AG04450 (cell line): ENCODE data around the gene FSTL4. TPM values are rescaled to one million over a fixed set of nuclear protein-coding genes. Genes with fewer than 3 reads are reported as not detected.

Experiments
- CTCF ChIA-PET: fragments of 300-600, 350-600 bp; formaldehyde crosslinking; extraction: SDS; loops from one replicate; lab custom pipeline; 2022; ENCODE audit warnings: antibody characterized with exemption, inconsistent platforms; lab: Charles Lee
- POLR2A ChIA-PET: fragments of 350-600 bp; formaldehyde crosslinking; extraction: SDS; loops from one replicate; lab custom pipeline; 2021; ENCODE audit warnings: antibody characterized with exemption, inconsistent platforms; lab: Yijun Ruan, JAX
- DNase-seq: peaks from one replicate; pipeline ENCODE4 v3.0.0-alpha.2; 2011; ENCODE audit warnings: low read depth, low spot score
- H3K27ac ChIP-seq: one replicate; pipeline ENCODE4 v1.5.1; 2012; ENCODE audit warnings: low read depth, low read length, control low read depth
- H3K27me3 ChIP-seq: one replicate; pipeline ENCODE4 v1.6.0; 2012; ENCODE audit warnings: low read length; ENCODE audit not compliant: control insufficient read depth, insufficient read depth
- H3K4me3 ChIP-seq: 2 replicates; pipeline ENCODE4 v1.5.1; 2011; ENCODE audit warnings: mild to moderate bottlenecking, low read depth, low read length, control low read depth
- H3K9me3 ChIP-seq: 2 replicates; pipeline ENCODE4 v1.5.1; 2012; ENCODE audit warnings: low read length; ENCODE audit not compliant: control insufficient read depth, insufficient read depth
- CTCF ChIP-seq: IDR thresholded peaks from 2 replicates; pipeline ENCODE4 v1.5.1; 2011; ENCODE audit warnings: low read depth, low read length, control low read depth, inconsistent platforms
- polyA plus RNA-seq: library from polyadenylated mRNA; depleted of rRNA; stranded (reverse); fragments of >200 nt; gene quantifications from 2 replicates; pipeline ENCODE4 v1.2.3, GENCODE V29; 2011

The FSTL4 gene
- polyA plus RNA-seq, 1 experiment: 0.11 TPM

- ChIA-PET POLR2A (no interaction called here), CTCF (no interaction called here)
- no peak for DNase-seq
- Histone ChIP-seq H3K9me3 (no peaks in the 10 kb centered on the region), H3K27ac (no peak overlapping the region), H3K27me3 (peaks cover 26% of the 10 kb centered on the region), H3K4me3 (no peak overlapping the region)
- TF ChIP-seq CTCF: no peak; the same call in 1 of the 2 replicates
These were observed 247.2 kb downstream of the FSTL4 start for GRCh38 chr5:133364936-133365707.

- no peak for TF ChIP-seq CTCF
- H3K4me3 ChIP-seq: no peak overlapping the region
- H3K9me3 ChIP-seq: no peaks in the 10 kb centered on the region
- no peak overlapping the region for H3K27ac ChIP-seq
- H3K27me3 ChIP-seq: peaks cover 29% of the 10 kb centered on the region
- no peak for DNase-seq
- ChIA-PET POLR2A (no interaction called here), CTCF (interaction anchor here (0.7 kb wide), 1 partner anchor 60 kb away, joined by 13 read pairs; no protein-coding TSS in a partner anchor)
These were observed 248.3 kb downstream of the FSTL4 start for GRCh38 chr5:133363807-133364587.

GRCh38 chr5:133362438-133362837 lies 249.9 kb downstream of the FSTL4 start:
- Histone ChIP-seq H3K27ac (no peak overlapping the region), H3K27me3 (peaks cover 29% of the 10 kb centered on the region), H3K4me3 (no peak overlapping the region), H3K9me3 (no peaks in the 10 kb centered on the region)
- no peak for TF ChIP-seq CTCF
- CTCF ChIA-PET: no interaction called here
- DNase-seq: no peak
- POLR2A ChIA-PET: no interaction called here

GRCh38 chr5:133361922-133362321 lies 250.4 kb downstream of the FSTL4 start:
- no peaks in the 10 kb centered on the region for H3K9me3 ChIP-seq
- POLR2A ChIA-PET: no interaction called here
- H3K27ac ChIP-seq: no peak overlapping the region
- DNase-seq: no peak
- no peak for TF ChIP-seq CTCF
- CTCF ChIA-PET: no interaction called here
- no peak overlapping the region for H3K4me3 ChIP-seq
- H3K27me3 ChIP-seq: peaks cover 29% of the 10 kb centered on the region
